ENCODE measurements around the gene NTSR1. TPM values are rescaled to one million over a fixed set of nuclear protein-coding genes. Genes with fewer than 3 reads are reported as not detected.

Gene NTSR1
- total RNA-seq, 1 experiment from 2014 or later, result 7.8 TPM

DNA sequence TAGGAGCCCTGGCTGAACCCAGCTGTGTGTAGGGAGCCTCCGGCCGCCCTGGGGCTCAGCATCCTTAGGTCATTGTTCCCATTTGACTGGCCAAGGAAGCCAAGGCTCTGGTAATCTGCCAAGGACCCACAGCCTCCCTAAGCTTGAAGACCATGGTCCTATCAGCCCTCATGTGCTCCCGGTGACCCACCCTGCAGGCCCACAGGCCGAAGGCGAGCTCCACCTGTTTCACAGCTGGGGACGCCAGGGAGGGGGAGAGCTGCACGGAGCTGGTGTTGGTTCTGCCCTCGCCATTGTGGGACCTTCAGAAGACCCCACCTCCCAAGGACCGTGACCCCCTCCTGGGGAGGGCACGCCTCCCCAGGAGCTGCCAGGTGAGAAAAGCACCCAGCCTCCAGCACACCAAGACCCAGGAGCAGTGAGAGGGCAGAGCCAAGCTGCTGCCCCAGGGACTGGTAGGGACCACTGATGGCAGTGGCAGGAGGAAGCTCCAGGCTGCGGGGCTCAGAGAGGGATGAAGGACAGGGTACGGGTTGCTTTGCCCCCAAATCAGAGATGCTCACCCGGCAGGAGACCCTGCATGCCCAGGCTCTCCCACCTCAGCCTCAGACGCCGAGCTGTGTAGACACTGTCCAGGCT, 56.9 kb downstream of the NTSR1 start:
- POLR2A ChIA-PET (ENCODE audit: unreplicated experiment), result no interaction called here
- Histone ChIP-seq H4K20me1 (ENCODE audit: low read length) (no peaks in the 10 kb centered on the region), H3K4me2 (ENCODE audit: low read length) (no peak overlapping the region), H3K4me3 (ENCODE audit: low read length) (no peak overlapping the region), H3K27ac (ENCODE audit: low read length) (no peak overlapping the region), H3F3A (ENCODE audit: low read length, unreplicated experiment) (no peaks in the 10 kb centered on the region), H3K27me3 (ENCODE audit: low read length) (0 out of 2 replicates have a peak, but pooled peaks cover 4% of the 10 kb centered on the region), H3K9me3 (ENCODE audit: low read length) (no peaks in the 10 kb centered on the region), H3K9ac (ENCODE audit: low read length) (no peak overlapping the region), H3K79me2 (ENCODE audit: low read length) (no peaks in the 10 kb centered on the region), H3K4me1 (ENCODE audit: insufficient read depth, low read length) (peaks cover 7% of the 10 kb centered on the region), H3K9me2 (replicated peaks; ENCODE audit: low read length) (no peaks in the 10 kb centered on the region), H2AFZ (ENCODE audit: low read length) (no peak overlapping the region), H3K36me3 (ENCODE audit: low read depth, low read length) (no peaks in the 10 kb centered on the region)
- TF ChIP-seq, protein P1, sequence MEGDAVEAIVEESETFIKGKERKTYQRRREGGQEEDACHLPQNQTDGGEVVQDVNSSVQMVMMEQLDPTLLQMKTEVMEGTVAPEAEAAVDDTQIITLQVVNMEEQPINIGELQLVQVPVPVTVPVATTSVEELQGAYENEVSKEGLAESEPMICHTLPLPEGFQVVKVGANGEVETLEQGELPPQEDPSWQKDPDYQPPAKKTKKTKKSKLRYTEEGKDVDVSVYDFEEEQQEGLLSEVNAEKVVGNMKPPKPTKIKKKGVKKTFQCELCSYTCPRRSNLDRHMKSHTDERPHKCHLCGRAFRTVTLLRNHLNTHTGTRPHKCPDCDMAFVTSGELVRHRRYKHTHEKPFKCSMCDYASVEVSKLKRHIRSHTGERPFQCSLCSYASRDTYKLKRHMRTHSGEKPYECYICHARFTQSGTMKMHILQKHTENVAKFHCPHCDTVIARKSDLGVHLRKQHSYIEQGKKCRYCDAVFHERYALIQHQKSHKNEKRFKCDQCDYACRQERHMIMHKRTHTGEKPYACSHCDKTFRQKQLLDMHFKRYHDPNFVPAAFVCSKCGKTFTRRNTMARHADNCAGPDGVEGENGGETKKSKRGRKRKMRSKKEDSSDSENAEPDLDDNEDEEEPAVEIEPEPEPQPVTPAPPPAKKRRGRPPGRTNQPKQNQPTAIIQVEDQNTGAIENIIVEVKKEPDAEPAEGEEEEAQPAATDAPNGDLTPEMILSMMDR (conservative IDR thresholded peaks at IDR 0.05; ENCODE audit: low read depth, low read length), result no peak
- TF ChIP-seq EZH2 (IDR thresholded peaks at IDR 0.05; ENCODE audit: low read length, unreplicated experiment), result no peak
- TF ChIP-seq EZH2phosphoT487 (IDR thresholded peaks at IDR 0.05; ENCODE audit: borderline replicate concordance, low read length), result no peak
- intact Hi-C loops (cut with micrococcal nuclease), result no loop called here
- BruUV-seq (replicated peaks), result no TSS peak
- ATAC-seq (no peak), DNase-seq (no peak)
- CTCF ChIA-PET, result interaction anchor here (0.6 kb wide), 1 partner anchor 29 kb away, joined by 3 read pairs; no protein-coding TSS in a partner anchor

- CTCF ChIA-PET, result no interaction called here
- ATAC-seq, result no peak
- Histone ChIP-seq H3K4me1 (ENCODE audit: insufficient read depth, low read length) (peaks cover 7% of the 10 kb centered on the region), H3K27ac (ENCODE audit: low read length) (no peak overlapping the region), H3K9me2 (replicated peaks; ENCODE audit: low read length) (no peaks in the 10 kb centered on the region), H3K9ac (ENCODE audit: low read length) (no peak overlapping the region), H3K79me2 (ENCODE audit: low read length) (no peaks in the 10 kb centered on the region), H3K4me3 (ENCODE audit: low read length) (no peak overlapping the region), H2AFZ (ENCODE audit: low read length) (no peak overlapping the region), H3K36me3 (ENCODE audit: low read depth, low read length) (no peaks in the 10 kb centered on the region), H3F3A (ENCODE audit: low read length, unreplicated experiment) (no peaks in the 10 kb centered on the region), H3K9me3 (ENCODE audit: low read length) (no peaks in the 10 kb centered on the region), H3K27me3 (ENCODE audit: low read length) (0 out of 2 replicates have a peak, but pooled peaks cover 4% of the 10 kb centered on the region), H3K4me2 (ENCODE audit: low read length) (peak overlapping the region; percentile 61), H4K20me1 (ENCODE audit: low read length) (no peaks in the 10 kb centered on the region)
- TF ChIP-seq, protein P1 (conservative IDR thresholded peaks at IDR 0.05; ENCODE audit: low read depth, low read length), result no peak
- no peak for TF ChIP-seq EZH2phosphoT487 (IDR thresholded peaks at IDR 0.05; ENCODE audit: borderline replicate concordance, low read length)
- TF ChIP-seq EZH2 (IDR thresholded peaks at IDR 0.05; ENCODE audit: low read length, unreplicated experiment), result no peak
- POLR2A ChIA-PET (ENCODE audit: unreplicated experiment), result no interaction called here
- BruUV-seq (replicated peaks), result no TSS peak
- no peak for DNase-seq
- intact Hi-C loops (cut with micrococcal nuclease), result no loop called here
Measured at GRCh38 chr20:62766071-62766450, 57.4 kb downstream of the NTSR1 start.

GRCh38 chr20:62766716-62767115, 58.1 kb downstream of the NTSR1 start:
- H3K4me2 ChIP-seq (ENCODE audit: low read length), result peak overlapping the region; percentile 61

More at GRCh38 chr20:62766716-62767115, 58.1 kb downstream of the NTSR1 start:
- BruUV-seq (replicated peaks), result no TSS peak
- ChIA-PET POLR2A (ENCODE audit: unreplicated experiment) (no interaction called here), CTCF (no interaction called here)
- ATAC-seq (no peak), DNase-seq (peak; percentile 71)
- Histone ChIP-seq H3K79me2 (ENCODE audit: low read length) (no peaks in the 10 kb centered on the region), H3K4me1 (ENCODE audit: insufficient read depth, low read length) (peaks cover 7% of the 10 kb centered on the region), H3F3A (ENCODE audit: low read length, unreplicated experiment) (no peaks in the 10 kb centered on the region), H3K4me3 (ENCODE audit: low read length) (peak overlapping the region; percentile 40; the same call in 1 of the 2 replicates), H3K27ac (ENCODE audit: low read length) (no peak overlapping the region), H3K36me3 (ENCODE audit: low read depth, low read length) (no peaks in the 10 kb centered on the region), H3K9me2 (replicated peaks; ENCODE audit: low read length) (no peaks in the 10 kb centered on the region), H2AFZ (ENCODE audit: low read length) (no peak overlapping the region), H3K27me3 (ENCODE audit: low read length) (0 out of 2 replicates have a peak, but pooled peaks cover 4% of the 10 kb centered on the region), H4K20me1 (ENCODE audit: low read length) (no peaks in the 10 kb centered on the region), H3K9me3 (ENCODE audit: low read length) (no peaks in the 10 kb centered on the region), H3K9ac (ENCODE audit: low read length) (no peak overlapping the region)
- no peak for TF ChIP-seq EZH2phosphoT487 (IDR thresholded peaks at IDR 0.05; ENCODE audit: borderline replicate concordance, low read length)
- TF ChIP-seq, protein P1 (conservative IDR thresholded peaks at IDR 0.05; ENCODE audit: low read depth, low read length), result no peak
- no peak for TF ChIP-seq EZH2 (IDR thresholded peaks at IDR 0.05; ENCODE audit: low read length, unreplicated experiment)
- intact Hi-C loops (cut with micrococcal nuclease), result no loop called here
